Right renal cortex interstitium (tissue), 3 donors: Measurements from ENCODE around the gene PLSCR3. TPM values are rescaled to one million over a fixed set of nuclear protein-coding genes. Genes with fewer than 3 reads are reported as not detected.
"Not testable (repeated sequence)": the region's sequence is repeated elsewhere in the genome, so short reads cannot be mapped to it uniquely, and the experiment has no call there.

Experiments
- DNase-seq, 3 donors: peaks; one replicate each; pipeline ENCODE4 v3.0.0-alpha.2; 2013; ENCODE audit warnings: low read depth in 3 of 3, low spot score in 2 of 3
- polyA plus RNA-seq, 3 donors: library from polyadenylated mRNA; unstranded; fragments of 120-200 nt; gene quantifications; one replicate each; pipeline ENCODE4 v1.2.1, GENCODE V29; 2013; ENCODE audit not compliant: insufficient read length in 3 of 3

PLSCR3 gene
- polyA plus RNA-seq, 3 donors = 24.3 to 30.9 (median 28.6) TPM

DNA sequence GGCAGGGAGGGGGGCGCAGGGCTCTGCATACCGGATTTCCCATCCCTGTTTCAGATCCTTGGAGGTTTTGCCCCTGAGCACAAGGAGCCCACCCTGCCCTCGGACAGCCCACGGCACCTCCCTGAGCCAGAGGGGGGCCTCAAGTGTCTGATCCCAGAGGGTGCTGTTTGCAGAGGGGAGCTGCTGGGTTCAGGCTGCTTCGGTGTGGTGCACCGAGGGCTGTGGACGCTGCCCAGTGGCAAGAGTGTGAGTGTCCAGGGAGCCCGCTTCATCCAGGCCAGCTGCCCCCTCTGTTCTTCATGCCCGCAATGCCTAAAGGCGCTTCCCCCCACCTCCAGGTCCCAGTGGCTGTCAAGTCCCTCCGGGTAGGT, 11.0 kb downstream of the PLSCR3 start:
- DNase-seq = no peak

GRCh38 chr17:7382901-7383300, 11.4 kb downstream of the PLSCR3 start:
- DNase-seq = no peak

- DNase-seq = no peak
Observed at GRCh38 chr17:7380855-7381683, 13.3 kb downstream of the PLSCR3 start, which contains the start of gene TNK1. TNK1 (plus strand) TSS chr17:7381089; CDS start chr17:7382927, 1,838 bp downstream.

DNA sequence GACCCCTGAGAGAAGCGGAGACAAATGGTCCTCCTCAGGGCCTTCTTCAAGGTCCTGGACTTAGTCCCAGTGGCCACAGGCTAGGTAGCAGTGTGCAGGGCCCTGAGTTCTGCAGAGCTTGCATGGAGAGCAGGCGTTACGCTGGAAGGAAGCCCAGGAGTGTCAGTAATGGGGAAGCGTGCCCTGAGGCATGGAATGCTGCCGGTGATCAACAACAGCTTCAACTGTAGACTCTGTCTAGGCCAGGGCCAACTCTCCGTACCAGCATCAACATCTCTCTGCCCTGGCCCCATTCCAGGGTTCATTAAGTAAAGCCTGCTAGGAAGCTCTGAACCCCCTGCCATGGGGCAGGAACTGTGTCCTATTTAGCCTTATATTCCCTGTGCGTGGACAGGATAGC, 14.0 kb downstream of the PLSCR3 start:
- DNase-seq = no peak

- DNase-seq = no peak
Observed at GRCh38 chr17:7379134-7379533, 15.2 kb downstream of the PLSCR3 start.

DNA sequence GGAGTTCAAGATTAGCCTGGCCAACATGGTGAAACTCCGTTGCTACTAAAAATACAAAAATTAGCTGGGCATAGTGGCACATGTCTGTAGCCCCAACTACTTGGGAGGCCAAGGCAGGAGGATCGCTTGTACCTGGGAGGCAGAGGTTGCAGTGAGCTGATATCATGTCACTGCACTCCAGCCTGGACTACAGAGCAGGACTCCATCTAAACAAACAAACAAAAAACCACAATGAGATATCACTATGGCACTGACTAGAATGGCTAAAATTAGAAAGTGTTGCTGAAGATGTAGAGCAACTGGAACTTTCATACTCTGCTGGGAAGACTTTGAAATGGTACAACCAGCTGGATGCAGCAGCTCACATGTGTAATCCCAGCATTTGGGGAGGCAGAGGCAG, 20.0 kb downstream of the PLSCR3 start:
- DNase-seq = no peak

GRCh38 chr17:7370853-7371252, 23.5 kb downstream of the PLSCR3 start:
- DNase-seq = no peak

DNA sequence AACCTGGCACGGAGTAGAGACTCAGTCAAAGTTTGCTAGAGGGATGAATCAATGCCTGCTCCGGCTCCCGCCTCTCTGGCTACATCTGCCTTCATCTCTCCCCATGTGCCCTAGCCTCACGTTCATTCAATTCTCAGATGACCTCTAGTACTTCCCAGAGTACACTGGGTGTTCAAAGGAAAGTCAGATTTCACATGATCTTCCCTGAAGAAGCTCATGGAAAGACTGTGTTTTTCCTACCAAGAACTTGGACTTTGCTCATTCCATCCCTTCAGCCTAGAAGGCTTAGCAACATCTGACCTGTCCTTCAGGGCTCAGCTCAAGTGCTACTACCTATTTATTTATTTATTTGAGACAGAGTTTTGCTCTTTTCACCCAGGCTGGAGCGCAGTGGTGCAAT, 24.5 kb downstream of the PLSCR3 start:
- no peak for DNase-seq

DNA sequence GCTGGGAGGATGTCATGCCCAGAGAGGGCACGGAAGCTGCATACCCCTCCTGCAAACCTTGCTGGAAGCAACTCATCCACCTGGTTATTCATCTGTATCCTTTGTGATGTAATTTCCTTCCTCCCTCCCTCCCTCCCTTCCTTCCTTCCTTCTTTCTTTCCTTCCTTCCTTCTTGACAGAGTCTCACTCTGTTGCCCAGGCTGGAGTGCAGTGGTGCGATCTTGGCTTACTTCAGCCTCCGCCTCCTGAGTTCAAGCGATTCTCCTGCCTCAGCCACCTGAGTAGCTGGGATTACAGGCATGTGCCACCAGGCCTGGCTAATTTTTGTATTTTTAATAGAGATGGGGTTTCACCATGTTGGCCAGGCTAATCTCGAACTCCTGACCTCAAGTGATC, 25.7 kb downstream of the PLSCR3 start:
- not testable (repeated sequence) for DNase-seq

DNA sequence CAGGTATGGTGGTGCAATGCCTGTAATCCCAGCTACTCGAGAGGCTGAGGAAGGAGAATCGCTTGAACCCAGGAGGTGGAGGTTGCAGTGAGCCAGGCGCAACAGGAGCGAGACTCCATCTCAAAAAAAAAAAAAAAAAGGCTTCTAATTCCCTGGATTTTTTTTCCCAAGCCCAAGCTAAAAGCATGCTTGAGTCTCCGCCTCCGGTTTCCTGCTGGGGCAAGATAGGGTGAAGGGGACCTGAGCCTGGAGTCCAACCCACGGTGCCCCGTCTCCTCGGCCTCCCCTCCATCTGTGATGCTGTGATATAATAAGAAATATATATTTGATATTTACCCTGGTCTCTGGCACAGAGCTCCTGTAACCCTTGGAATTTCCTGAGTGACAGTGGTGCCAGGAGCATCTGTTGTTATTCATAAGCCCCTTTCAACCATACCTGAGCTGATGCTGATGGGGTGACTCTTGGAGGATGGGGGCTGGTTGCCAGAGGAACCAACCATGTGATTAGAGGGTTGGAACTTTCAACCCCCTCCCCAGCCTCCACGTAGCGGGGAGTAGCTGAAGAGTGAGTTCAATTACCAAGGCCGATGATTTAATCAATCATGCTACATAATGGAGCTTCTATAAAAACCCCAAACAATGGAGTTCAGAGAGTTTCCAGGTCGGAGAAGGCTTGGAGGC, 26.3 kb downstream of the PLSCR3 start:
- no peak for DNase-seq

DNA sequence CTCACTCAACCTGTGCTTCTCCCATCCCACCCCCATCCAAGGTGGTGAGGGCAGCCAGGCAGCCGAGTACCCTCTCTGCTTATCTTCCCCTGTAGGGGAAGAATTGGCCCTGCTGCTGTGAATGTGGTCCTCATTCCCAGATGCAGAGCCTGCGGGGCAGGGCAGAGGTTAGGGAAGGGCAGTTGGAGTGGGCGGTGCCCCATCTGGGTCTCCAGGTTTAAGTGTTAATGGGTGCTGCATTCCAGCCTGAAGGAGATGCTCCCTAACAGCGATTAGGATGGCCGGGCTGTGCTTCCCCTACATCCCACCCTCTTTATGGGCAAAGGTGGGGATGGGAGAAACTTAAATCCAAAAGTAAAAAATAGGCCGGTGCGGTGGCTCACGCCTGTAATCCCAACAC, 27.2 kb downstream of the PLSCR3 start:
- no peak for DNase-seq

DNA sequence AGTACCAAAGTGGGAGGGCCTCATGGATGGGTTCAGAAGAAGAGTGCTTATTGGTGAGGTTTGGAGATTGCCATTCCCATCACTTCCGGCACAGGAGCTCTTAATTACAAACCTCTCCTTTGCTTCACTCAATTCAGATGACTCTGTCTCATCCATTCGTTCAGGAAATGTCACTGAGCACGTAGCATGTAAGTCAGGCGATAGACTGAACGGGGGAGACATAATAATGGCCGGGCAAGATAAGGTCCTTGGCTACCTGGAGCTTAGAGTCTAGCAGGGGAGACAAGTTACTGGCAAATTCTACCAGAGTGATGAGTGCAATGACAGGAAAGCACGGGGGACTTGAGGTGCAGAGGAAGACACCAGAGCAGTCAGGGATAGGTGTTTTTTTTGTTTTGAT, 28.4 kb downstream of the PLSCR3 start:
- DNase-seq = not testable (repeated sequence)

DNA sequence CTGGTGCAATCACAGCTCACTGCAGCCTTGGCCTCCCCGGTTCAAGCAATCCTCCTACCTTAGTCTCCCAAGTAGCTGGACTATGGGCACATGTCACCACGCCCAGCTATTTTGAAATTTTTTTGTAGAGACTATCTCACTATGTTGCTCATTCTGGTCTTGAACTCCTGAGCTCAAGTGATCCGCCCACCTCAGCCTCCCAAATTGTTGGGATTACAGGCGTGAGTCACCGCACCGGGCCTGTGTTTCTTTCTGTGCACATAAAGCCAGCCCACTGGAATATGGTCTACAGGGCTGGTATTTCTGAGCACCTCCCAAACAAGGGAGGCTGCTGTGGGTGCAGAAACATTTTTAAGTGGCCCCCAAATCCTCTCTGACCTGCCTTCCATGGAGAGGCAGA, 31.0 kb downstream of the PLSCR3 start:
- no peak for DNase-seq

- DNase-seq = no peak
Observed at GRCh38 chr17:7361906-7362305, 32.4 kb downstream of the PLSCR3 start.

GRCh38 chr17:7357381-7357780, 36.9 kb downstream of the PLSCR3 start:
- DNase-seq = no peak

GRCh38 chr17:7356756-7357155, 37.6 kb downstream of the PLSCR3 start:
- no peak for DNase-seq

GRCh38 chr17:7356072-7356549, 38.2 kb downstream of the PLSCR3 start:
- DNase-seq = peak in 1 of 3 donors; percentile 38

- no peak for DNase-seq
Observed at GRCh38 chr17:7355573-7355972, 38.8 kb downstream of the PLSCR3 start.

DNA sequence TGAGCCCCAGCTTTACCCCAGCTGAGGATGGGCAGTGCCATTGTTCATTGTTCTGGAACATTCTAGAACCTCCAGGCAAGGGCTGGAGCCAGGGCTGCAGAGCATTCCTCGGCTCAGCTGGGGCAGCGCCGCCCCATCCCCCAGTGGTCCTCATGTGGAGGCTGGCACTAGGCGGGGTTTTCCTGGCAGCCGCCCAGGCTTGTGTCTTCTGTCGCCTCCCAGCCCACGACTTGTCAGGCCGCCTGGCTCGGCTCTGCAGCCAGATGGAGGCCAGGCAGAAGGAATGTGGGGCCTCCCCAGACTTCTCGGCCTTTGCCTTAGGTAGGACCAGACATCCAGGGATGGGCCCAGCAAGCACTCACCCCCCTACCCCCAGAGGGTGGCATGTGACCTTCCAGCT, 39.3 kb downstream of the PLSCR3 start, which contains the start of gene TMEM95:
Gene TMEM95, plus strand, starts transcription at position 104 of the 400 bp plus-strand sequence. Its CDS starts 49 bp downstream, at position 153.
- DNase-seq = no peak

GRCh38 chr17:7354262-7354843, 40.0 kb downstream of the PLSCR3 start:
- DNase-seq = no peak

GRCh38 chr17:7352910-7353635, 41.3 kb downstream of the PLSCR3 start:
- DNase-seq = no peak
